HG02852 (cell line): ENCODE data around the gene HOPX.
"Not testable (repeated sequence)": the region's sequence is repeated elsewhere in the genome, so short reads cannot be mapped to it uniquely, and the experiment has no call there.

Experiments
- ATAC-seq: cut with Tn5 transposase; IDR thresholded peaks from one replicate; pipeline ENCODE4 v1.9.1; 2021; ENCODE audit warnings: mild to moderate bottlenecking, moderate library complexity; ENCODE audit not compliant: unreplicated experiment

HOPX gene, protein sequence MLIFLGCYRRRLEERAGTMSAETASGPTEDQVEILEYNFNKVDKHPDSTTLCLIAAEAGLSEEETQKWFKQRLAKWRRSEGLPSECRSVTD

GRCh38 chr4:56681158-56681852 lies at the start of gene HOPX:
TSS of gene HOPX (minus strand) at chr4:56681296. CDS start at chr4:56657816, 23,480 bp downstream.
- ATAC-seq: peak; percentile 87

GRCh38 chr4:56730097-56730496 lies 49.0 kb upstream of the HOPX start:
- no peak for ATAC-seq

DNA sequence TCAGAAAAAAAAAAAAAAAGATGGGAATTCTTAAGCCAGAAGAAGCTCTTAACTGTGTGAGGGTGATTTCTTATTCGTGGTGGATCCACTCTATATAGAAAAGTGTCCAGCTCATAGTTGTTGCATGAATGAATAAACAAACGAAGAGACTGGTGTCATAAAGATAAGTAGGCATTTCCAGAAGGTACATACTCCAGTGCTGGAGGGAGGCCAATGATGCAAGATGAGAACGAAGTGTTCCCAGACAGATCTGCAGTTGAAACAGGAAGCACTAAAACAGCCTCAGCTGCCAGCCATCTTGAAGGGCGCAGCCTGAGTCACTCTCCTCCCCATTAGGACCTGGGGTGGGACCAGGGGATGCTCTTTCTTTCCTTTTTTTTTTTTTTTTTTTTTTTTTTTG lies 47.4 kb upstream of the HOPX start:
- ATAC-seq: no peak

DNA sequence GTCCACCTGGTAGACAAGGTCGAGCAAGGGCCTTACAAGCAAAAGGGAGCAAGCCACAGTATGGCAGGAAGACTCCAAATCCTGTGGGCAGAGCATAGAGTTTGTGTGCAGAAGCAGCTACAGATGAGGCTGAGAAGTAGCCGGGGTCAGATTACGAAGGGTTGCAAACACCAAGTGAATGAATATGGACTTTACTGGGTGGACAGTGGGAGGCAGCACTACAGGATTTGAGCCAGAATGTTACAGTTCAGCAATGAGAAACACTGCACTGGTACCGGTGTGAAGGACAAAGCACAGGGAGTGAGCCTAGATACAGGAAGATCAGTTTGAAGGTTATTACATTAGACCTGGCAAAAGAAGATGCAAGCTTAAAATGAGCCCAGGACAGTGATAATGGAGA lies 46.1 kb upstream of the HOPX start:
- ATAC-seq: no peak

DNA sequence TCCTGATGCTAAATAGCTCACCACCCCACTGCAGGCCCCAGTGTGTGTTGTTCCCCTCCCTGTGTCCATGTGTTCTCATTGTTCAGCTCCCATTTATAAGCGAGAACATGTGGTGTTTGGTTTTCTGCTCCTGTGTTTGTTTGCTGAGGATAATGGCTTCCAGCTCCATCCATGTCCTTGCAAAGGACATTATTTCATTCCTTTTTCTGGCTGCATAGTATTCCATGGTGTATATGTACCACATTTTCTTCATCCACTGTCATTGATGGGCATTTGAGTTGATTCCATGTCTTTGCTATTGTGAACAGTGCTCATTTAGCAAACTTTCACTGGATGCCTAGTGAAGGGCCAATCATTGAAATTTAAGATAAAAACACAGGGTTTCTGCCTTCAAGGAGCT lies 45.5 kb upstream of the HOPX start:
- ATAC-seq: not testable (repeated sequence)

- peak; percentile 17 for ATAC-seq
Measured at GRCh38 chr4:56723659-56724230, 42.6 kb upstream of the HOPX start.

- ATAC-seq: peak; percentile 72
Measured at GRCh38 chr4:56723201-56723605, 42.1 kb upstream of the HOPX start.

- ATAC-seq: no peak
Measured at GRCh38 chr4:56708146-56708545, 27.1 kb upstream of the HOPX start.

DNA sequence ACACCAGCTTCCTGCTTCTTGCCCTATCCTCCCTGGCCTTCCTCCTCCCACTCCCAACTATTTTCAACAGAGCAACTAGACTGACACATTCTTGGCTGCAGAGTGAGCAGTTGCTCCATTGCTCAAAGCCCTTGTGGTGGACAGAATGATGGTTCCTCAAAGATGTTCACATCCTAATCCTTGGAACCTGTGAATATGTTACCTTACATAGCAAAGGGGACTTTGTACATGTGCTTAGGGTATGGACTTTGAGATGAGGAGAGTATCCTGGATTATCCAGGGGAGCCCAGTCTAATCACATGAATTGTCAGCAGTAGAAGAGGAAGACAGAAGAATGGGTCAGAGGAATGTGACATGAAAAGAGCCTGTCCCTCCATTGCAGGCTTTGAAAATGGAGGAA lies 24.9 kb upstream of the HOPX start:
- ATAC-seq: no peak

DNA sequence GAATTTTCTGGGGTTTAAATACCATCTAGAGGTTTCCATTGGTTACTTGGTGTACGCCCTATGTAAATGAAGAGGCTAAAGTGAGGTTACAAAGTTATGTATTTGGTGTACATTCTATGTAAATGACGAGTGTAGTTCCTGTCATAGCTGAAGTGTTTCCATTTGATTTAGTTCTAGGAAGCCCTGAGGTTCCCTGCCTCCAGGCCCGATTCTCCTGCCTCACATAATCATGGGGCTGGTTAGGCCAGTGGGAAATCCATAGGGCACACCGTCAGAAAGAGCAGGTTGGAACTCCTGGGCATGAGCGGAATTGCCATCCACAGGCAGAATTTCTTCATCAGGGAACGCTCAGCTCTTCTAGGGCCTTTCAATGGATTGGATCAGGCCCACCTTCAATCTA lies 24.2 kb upstream of the HOPX start:
- no peak for ATAC-seq

DNA sequence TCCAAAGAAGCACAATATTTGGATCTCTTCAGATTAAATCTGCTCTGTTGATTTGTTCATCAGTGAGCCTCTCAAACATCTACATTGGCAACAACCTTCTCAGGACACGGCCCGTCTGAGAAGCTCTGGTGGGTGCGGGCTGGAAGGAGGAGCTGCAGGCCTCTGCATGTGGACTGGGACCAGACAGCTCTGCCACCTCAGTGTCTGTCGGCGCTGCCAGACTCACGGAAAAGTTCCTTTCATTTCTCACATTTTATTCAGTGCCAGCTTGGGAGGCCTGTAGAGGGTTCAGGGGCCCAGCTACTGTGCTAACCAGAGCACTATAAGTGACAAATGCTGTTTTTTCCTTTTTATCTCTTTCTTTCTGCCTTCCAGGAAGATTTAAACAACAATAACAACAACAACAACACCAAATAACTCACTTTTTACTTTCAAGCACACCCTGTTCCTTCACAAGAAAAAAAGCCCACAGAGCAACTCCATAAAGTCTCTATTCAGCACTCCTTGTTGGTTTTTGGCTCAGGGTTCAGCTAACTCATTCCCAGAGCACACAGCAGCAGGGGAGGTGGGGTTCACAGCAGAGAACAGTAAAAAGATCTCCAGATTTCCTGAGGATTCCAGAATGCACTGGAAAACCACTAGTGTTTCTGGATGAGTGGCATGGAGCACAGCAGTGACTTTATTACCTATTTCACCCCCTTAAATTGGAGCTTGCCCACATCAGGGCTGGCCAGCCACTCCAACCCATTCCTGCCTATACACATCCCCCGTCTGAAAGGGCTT lies 23.2 kb upstream of the HOPX start:
- no peak for ATAC-seq

DNA sequence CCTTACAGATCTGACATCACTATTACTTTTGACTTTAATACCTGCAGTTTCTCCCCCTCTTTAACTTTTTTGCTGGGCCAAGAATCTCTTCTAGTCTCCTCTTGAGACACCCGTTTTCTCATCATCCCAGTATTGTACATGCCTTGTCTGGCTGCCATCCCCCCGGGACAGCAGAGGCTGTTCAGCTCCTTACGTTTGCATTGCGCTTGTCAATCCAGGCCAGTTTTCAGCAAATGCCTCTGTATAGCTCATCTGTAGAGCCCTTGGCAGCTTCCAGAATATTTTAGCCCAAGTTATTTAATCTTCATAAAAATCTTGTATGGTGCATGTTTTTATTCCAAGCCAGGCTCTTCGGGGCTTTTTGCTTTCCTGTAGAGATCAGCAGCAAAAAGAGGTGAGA lies 22.3 kb upstream of the HOPX start:
- ATAC-seq: no peak

GRCh38 chr4:56701644-56702043 lies 20.5 kb upstream of the HOPX start:
- no peak for ATAC-seq

DNA sequence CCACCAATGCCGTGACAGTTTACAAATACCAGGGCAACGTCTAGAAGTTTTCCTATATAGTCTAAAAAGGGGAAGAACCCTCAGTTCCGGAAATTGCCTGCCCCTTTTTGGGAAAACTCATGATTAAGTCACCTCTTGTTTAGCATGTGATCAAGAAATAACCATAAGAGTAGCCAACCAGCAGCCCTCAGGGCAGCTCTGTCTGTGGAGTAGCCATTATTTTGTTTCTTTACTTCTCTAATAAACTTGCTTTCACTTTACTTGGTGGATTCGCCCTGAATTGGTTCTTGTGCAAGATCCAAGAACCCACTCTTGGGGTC lies 20.0 kb upstream of the HOPX start:
- no peak for ATAC-seq

- ATAC-seq: no peak
Measured at GRCh38 chr4:56699537-56700105, 18.5 kb upstream of the HOPX start.

DNA sequence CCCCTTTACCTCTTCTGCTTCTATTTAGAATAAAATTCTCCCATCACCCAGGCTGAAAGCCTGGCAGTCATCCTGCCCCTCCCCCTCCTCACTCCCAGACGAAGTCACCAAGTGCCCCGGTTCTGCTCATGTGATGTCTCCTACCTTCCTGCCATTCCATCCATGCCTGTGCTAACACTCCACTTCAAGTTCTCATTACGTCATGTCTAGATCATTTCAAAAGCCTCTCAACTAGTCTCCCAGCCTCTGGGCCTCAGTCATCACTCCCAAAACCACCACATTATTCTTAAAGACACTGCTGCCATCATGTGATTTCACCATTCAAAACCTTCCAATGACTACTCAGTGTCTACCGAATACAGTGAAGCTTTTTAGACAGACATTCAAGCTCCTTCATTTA lies 17.2 kb upstream of the HOPX start:
- ATAC-seq: no peak

DNA sequence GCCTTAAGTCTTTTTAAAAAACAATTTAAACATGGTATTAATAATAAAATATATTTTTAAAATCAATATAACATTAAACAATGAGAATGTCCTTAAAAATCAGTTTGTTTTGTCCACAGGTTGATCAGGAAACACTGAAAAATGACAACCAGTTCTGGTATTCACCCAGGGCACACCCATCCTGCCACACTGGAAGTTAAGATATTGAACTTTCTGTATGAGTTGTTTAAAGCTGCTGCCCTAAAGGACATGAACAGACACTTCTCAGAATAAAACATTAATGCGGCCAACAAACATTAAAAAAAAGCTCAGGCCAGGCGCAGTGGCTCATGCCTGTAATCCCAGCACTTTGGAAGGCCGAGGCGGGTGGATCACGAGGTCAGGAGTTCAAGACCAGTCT lies 15.0 kb upstream of the HOPX start:
- no peak for ATAC-seq

DNA sequence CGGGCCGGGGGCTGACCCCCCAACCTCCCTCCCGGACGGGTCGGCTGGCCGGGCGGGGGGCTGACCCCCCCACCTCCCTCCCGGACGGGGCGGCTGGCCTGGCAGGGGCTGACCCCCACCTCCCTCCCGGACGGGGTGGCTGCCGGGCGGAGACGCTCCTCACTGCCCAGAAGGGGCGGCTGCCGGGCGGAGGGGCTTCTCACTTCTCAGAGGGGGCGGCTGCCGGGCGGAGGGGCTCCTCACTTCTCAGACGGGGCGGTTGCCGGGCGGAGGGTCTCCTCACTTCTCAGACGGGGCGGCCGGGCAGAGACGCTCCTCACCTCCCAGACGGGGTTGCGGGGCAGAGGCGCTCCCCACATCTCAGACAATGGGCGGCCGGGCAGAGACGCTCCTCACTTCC lies 12.4 kb upstream of the HOPX start:
- ATAC-seq: not testable (repeated sequence)

GRCh38 chr4:56692576-56692975 lies 11.5 kb upstream of the HOPX start:
- no peak for ATAC-seq

- ATAC-seq: no peak
Measured at GRCh38 chr4:56691425-56691824, 10.3 kb upstream of the HOPX start.

DNA sequence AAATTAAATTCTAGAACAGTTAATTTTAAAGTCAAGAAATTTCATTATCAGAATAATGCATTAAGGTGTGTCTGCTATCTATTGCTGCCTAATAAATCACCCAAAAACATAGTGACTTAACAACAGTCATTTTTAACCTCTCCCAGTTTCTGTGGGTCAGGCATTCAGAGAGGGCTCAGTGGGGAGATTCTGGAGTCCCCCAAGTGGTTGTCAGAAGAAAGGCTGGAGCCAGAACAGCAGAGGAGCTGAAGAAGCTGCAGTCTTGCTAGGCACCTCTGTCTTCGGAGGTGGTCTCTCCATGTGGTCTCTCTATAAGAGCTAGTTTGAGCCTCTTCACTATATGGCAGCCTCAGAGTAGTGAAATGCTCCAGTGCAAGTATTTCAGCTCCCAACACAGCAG lies 9.3 kb upstream of the HOPX start:
- no peak for ATAC-seq
